GM12872 (cell line): ENCODE data around the gene TSPAN15.

Experiments used
- TF ChIP-seq, protein P1 (sequence below): IDR thresholded peaks from 3 replicates; pipeline ENCODE4 v1.5.1; 2011; ENCODE audit warnings: low read depth, mild to moderate bottlenecking, low read length, moderate library complexity; ENCODE audit not compliant: insufficient read depth

TSPAN15 gene

DNA sequence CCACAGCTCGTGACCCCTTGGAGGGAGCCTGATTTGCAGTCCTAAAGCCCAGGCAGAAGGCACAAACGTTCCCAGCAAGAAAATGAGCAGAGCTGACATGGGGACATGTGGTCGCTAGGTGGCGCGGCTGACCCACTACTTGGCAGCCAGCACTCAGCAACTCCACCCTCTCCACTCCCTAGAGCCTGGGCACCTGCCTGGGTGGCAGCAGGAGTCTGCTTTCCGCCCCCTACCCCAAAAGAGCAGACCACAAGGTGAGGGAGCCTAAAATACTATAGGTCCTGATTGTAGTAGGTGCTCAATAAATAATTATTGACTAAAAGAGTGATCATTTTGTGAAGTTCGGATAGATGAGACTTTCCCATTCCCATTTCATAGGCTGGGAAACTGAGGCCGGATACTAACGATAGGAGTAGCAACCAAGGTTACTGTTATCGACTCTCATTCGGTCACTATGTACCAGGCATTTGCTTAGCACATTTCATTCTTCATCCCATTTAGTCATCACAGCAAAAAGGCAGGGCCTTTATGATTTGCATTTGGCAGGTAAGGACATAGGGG is 64.5 kb downstream of the TSPAN15 start:
- TF ChIP-seq, protein P1, sequence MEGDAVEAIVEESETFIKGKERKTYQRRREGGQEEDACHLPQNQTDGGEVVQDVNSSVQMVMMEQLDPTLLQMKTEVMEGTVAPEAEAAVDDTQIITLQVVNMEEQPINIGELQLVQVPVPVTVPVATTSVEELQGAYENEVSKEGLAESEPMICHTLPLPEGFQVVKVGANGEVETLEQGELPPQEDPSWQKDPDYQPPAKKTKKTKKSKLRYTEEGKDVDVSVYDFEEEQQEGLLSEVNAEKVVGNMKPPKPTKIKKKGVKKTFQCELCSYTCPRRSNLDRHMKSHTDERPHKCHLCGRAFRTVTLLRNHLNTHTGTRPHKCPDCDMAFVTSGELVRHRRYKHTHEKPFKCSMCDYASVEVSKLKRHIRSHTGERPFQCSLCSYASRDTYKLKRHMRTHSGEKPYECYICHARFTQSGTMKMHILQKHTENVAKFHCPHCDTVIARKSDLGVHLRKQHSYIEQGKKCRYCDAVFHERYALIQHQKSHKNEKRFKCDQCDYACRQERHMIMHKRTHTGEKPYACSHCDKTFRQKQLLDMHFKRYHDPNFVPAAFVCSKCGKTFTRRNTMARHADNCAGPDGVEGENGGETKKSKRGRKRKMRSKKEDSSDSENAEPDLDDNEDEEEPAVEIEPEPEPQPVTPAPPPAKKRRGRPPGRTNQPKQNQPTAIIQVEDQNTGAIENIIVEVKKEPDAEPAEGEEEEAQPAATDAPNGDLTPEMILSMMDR: peak; percentile 96

DNA sequence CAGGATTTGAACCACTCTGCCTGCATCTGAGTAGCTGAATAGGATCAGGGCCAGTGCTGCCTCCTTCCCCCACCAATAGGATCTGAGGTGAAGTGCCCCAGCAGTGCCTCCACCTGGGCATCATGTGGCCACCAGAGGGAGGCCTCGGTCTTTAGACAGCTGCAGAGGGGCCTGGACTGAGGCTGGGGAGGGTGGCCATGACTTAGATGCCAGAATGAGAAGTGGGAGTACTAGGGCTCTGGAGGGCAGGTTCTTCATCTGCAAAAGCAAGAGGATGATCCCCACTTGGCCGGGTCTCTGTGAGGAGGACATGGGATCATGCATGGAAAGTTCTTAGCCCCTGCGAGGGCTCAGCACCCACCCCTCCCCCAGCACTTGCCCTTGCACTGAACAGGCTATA is 65.1 kb downstream of the TSPAN15 start:
- TF ChIP-seq, protein P1: peak; percentile 54

DNA sequence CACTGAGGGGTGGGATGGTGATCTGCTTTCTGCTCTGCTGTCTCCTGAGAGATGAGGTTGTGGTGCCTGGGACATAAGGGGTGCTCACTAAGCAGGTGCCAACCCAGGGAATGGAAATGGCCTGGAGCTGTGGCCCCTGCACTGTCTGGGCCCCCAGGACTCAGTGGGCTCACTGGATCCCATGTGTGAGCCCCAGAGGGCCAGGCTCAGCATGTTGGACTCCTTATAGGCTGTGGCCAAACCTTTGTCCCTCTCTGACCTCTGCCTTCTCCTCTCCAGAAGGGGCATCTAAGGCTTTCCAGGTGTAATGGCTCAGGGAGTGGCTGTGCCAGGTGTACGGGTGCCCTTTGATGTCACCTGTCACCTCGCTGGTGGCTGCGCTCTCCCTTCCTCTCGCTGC is 65.5 kb downstream of the TSPAN15 start:
- TF ChIP-seq, protein P1: no peak

DNA sequence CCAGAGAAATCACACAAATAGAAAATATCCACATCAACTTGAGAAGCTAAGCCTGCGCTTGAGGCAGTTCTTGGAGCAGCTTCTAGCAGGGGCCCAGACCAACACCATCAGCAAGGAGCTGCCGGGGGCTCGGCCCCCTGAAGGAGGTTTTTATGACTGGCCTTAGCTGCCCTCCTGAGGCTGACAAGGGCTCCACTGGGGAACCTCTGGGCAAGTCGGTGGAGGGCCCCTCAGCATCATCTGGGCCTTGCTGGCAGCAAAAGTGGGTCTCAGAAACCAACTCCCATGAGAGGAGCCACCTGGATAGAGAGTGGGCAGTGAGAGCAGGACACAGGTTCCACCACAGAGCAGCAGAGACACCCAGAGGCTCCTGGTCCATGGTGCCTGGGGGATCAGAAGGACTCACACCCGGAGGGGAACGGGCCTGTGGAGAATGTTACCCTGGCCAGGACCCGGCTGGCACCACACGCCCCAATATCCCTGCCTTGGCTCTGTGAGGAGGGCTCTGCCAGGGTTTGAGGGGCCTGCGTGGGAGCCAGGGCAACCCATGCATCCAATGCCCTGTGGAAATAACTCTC is 66.1 kb downstream of the TSPAN15 start:
- TF ChIP-seq, protein P1: no peak

DNA sequence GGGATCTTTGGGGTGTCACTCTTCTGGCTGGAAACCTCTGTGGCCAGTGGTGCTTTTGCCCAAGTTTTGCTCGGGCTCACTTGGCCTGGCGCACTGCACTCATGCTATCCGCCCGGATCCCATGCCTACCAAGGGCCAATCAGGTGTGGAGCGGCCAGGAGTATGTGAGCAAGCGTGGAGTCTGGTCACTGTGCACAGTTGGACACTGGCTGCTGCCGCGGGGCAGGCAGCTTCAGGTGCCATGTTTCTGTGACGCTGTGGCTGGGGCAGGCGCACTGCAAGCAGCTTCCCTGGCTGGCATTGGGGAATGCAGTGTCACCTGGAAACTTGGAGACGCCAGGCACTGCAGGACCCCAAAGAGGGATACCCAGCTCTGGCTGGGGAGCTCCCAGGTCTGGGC is 76.7 kb downstream of the TSPAN15 start:
- TF ChIP-seq, protein P1: no peak

DNA sequence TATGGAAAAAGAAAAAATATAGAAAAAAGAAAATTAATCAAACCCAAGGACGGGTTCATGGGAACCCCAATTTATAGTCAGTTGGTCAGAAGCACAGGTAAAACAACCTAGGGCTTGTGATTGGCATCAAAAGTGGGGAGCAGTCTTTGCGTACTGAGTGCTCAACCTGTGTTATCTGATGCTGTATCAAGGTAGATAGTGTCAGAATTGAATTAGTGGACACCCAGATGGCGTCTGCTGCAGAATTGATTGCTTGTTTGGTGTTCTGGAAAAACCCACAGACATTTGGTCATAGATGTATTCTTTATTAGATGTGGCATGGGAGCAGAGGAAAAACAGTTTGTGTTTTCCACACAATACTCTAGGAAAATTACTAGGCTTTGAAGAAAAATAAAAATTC is 82.4 kb downstream of the TSPAN15 start:
- TF ChIP-seq, protein P1: no peak

DNA sequence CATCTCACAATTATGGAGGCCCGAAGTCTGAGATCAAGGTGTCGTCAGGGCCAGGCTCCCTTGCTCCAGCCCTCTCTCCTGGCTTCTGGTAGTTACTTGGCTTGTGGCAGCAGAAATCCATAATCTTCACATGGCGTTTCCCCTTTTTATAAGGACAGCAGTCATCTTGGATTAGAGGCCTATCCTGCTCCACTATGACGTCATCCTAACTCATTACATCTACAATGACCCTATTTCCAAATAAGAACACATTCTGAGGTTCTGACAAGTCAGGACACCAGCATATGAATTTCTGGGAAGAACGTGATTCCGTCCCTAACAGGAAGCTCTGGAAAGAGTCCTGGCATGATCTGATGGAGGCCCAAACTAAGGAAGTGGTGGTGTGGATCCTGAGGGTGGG is 86.2 kb downstream of the TSPAN15 start:
- TF ChIP-seq, protein P1: no peak
